Bronchial epithelial cell (primary cell): Measurements from ENCODE around the gene PRKCH. TPM values are rescaled to one million over a fixed set of nuclear protein-coding genes. Genes with fewer than 3 reads are reported as not detected.
A peak's percentile ranks its signal among the peaks of the same experiment; 100 is the strongest.

ENCODE experiments used
- DNase-seq: peaks from one replicate; pipeline ENCODE4 v3.0.0-alpha.2; 2010; ENCODE audit warnings: low read depth
- FAIRE-seq: peaks from 2 replicates; lab custom pipeline; 2011; peaks lifted over from hg19 to GRCh38; lab: Jason Lieb, UNC
- H3K27me3 ChIP-seq: 2 replicates; pipeline ENCODE4 v1.5.1; 2011; ENCODE audit warnings: low read length; ENCODE audit not compliant: control insufficient read depth, insufficient read depth
- H3K36me3 ChIP-seq: 2 replicates; pipeline ENCODE4 v1.5.1; 2011; ENCODE audit warnings: low read length; ENCODE audit not compliant: control insufficient read depth, insufficient read depth
- H3K4me3 ChIP-seq: 2 replicates; pipeline ENCODE4 v1.5.1; 2011; ENCODE audit warnings: mild to moderate bottlenecking, low read depth, low read length, control low read depth
- CTCF ChIP-seq: IDR thresholded peaks from 2 replicates; pipeline ENCODE4 v1.5.1; 2011; ENCODE audit warnings: mild to moderate bottlenecking, moderate library complexity, low read length, control low read depth, inconsistent platforms; ENCODE audit not compliant: insufficient read depth, severe bottlenecking
- total RNA-seq: library from RNA; depleted of rRNA; stranded (reverse); fragments of >200 nt; gene quantifications from 2 replicates; pipeline ENCODE4 v1.2.1, GENCODE V29; 2014

PRKCH gene
- total RNA-seq, 1 donor from 2014 or later, result 24.5 TPM

GRCh38 chr14:61280526-61281185 lies 40.7 kb upstream of the PRKCH start:
- Histone ChIP-seq H3K36me3 (no peaks in the 10 kb centered on the region), H3K27me3 (no peaks in the 10 kb centered on the region), H3K4me3 (peak overlapping the region; percentile 97)
- DNase-seq (peak; percentile 59), FAIRE-seq (no peak)
- TF ChIP-seq CTCF, result peak; percentile 83

GRCh38 chr14:61281186-61281947 lies 40.0 kb upstream of the PRKCH start, which contains the start of gene TMEM30B:
TSS of gene TMEM30B (minus strand) at chr14:61281338. CDS start at chr14:61281147, 191 bp downstream.
- DNase-seq (peak; percentile 94), FAIRE-seq (no peak)
- H3K27me3 ChIP-seq, result no peaks in the 10 kb centered on the region
- H3K4me3 ChIP-seq, result peak within 1 kb of the TSS; percentile 97
- TF ChIP-seq CTCF, result no peak
- no peaks in the 10 kb centered on the region for H3K36me3 ChIP-seq

- DNase-seq (no peak), FAIRE-seq (no peak)
- H3K27me3 ChIP-seq, result no peaks in the 10 kb centered on the region
- H3K4me3 ChIP-seq, result peak overlapping the region; percentile 97
- TF ChIP-seq CTCF, result no peak
- no peaks in the 10 kb centered on the region for H3K36me3 ChIP-seq
Observed at GRCh38 chr14:61281948-61282275, 39.5 kb upstream of the PRKCH start.

- no peaks in the 10 kb centered on the region for H3K36me3 ChIP-seq
- FAIRE-seq (no peak), DNase-seq (peak; percentile 20)
- no peak for TF ChIP-seq CTCF
- H3K4me3 ChIP-seq, result no peak overlapping the region
- no peaks in the 10 kb centered on the region for H3K27me3 ChIP-seq
Observed at GRCh38 chr14:61282746-61283145, 38.6 kb upstream of the PRKCH start.

GRCh38 chr14:61284001-61284400 lies 37.4 kb upstream of the PRKCH start:
- TF ChIP-seq CTCF, result no peak
- Histone ChIP-seq H3K27me3 (no peaks in the 10 kb centered on the region), H3K4me3 (no peak overlapping the region), H3K36me3 (no peaks in the 10 kb centered on the region)
- FAIRE-seq (no peak), DNase-seq (no peak)

GRCh38 chr14:61285364-61285763 lies 36.0 kb upstream of the PRKCH start:
- Histone ChIP-seq H3K36me3 (no peaks in the 10 kb centered on the region), H3K4me3 (no peak overlapping the region), H3K27me3 (no peaks in the 10 kb centered on the region)
- TF ChIP-seq CTCF, result no peak
- FAIRE-seq (no peak), DNase-seq (peak; percentile 70)
